Measurements from ENCODE around the gene ANKRD22.
"Not testable (repeated sequence)": the region's sequence is repeated elsewhere in the genome, so short reads cannot be mapped to it uniquely, and the experiment has no call there.

The ANKRD22 gene

DNA sequence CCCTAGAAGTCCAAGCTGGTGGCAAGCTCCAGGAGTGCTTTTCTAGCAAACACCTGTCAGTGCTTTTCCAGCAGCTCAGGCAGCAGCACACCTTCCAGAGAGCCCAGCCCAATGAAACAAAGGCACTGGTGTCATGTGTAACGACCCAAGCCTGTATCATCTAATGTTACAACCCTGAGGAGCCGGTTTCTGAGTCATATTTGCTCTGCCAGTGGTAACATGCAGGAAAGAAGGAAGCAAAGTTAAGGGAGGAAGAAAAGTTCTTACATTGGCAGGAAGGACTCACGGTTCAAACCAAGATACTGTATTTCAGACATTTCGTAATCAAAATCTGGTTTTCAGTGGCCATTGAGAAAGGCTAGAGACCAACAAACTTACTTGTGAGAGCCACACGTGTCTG is at the start of gene ANKRD22:
Gene ANKRD22, minus strand, starts transcription at position 139 of the 400 bp plus-strand sequence. CDS start 237 bp downstream, outside the sequence.
- peak; percentile 29 for DNase-seq (ENCODE audit: low spot score)

DNA sequence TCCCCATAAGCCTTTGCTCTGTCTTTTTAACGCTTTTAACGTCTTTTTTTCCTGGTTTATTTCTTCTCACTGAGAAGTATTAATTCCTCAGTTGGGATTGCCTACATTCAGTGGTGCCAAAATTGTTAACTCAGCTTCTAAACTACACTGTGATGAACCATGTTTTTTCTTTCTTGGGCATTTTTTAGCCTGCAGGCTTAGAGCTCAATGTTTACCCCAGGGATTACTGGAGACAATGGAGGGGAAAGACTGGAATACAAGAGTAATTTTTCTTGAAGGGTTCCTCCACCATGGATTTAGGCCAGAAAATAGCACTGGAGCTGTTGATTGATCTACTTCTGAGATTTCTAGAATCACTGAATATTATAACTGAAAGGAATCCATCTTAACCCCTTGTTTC is 48.2 kb upstream of the ANKRD22 start:
- DNase-seq (ENCODE audit: low spot score), result no peak

GRCh38 chr10:88898727-88899126 is 47.1 kb upstream of the ANKRD22 start:
- DNase-seq (ENCODE audit: low spot score), result no peak

- no peak for DNase-seq (ENCODE audit: low spot score)
Observed at GRCh38 chr10:88896994-88897853, 45.6 kb upstream of the ANKRD22 start.

GRCh38 chr10:88896372-88896993 is 44.8 kb upstream of the ANKRD22 start:
- DNase-seq (ENCODE audit: low spot score), result no peak

GRCh38 chr10:88895250-88895649 is 43.6 kb upstream of the ANKRD22 start:
- DNase-seq (ENCODE audit: low spot score), result no peak

GRCh38 chr10:88893611-88894010 is 42.0 kb upstream of the ANKRD22 start:
- DNase-seq (ENCODE audit: low spot score), result no peak

DNA sequence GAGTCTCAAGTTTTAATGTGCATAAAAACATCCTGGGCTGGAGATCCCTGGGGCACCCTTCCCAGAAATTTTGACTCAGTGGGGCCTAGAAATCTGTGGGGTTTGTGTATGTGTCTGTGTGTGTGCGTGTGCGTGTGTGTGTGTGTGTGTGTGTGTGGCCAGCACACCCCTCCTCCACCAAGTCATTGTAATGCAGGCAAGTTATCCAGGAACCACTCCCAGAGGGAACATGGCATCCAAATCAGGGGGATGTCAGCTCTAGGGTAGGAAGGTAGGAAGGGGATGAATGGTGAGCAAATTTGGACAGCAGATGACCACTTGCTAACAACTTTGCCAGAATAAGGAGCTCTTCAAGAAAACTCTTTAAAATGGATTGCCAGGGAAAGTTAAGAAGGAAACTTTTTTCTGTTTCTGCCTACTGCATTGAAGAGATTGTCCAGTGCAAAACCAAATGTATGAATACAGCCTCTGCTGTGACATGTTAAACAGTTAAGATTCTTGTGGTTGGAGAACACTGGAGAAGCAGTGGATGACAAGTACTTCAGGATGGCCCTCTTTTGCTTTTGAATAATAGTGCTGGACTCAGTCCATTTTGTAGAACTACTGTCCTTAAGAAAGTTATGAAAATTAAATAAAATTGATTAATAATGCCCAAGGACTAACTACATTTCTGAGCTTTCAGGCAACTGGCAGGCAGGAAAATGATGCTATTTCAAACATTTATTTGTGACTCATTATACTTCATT is 40.8 kb upstream of the ANKRD22 start:
- no peak for DNase-seq (ENCODE audit: low spot score)

DNA sequence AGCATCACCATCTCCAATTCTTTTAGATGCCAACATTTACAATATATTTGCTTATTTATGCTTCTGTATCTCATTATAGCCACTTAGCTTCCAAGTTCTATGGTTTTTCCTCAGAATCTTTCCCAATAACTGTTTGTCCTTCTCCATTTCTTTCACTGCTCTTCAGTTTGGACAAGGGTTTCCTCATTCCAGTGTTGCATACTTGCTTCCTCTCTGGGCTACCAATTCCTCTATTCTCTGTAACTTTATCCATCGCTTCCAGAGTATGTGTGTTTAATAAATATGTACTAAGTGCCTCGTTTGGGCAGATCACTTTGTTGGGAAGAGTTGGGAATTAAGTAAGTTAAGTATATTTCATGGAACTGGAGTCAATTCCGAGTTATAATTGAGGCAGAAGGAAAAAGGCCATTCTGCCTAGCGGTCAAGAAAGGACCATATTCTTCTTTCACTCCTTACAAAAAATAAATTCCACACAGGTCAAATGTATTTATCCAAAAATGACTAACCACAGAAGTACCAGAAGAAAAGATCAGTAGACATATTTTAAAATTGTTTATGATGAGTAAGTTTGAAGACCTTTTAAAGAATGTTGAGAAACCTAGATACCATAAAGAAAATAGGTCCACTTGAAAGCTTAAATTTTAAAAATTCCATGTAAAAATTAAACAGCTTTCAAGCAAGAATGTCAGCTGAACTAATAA is 39.2 kb upstream of the ANKRD22 start:
- no peak for DNase-seq (ENCODE audit: low spot score)

GRCh38 chr10:88889559-88890337 is 38.1 kb upstream of the ANKRD22 start:
- DNase-seq (ENCODE audit: low spot score), result no peak

DNA sequence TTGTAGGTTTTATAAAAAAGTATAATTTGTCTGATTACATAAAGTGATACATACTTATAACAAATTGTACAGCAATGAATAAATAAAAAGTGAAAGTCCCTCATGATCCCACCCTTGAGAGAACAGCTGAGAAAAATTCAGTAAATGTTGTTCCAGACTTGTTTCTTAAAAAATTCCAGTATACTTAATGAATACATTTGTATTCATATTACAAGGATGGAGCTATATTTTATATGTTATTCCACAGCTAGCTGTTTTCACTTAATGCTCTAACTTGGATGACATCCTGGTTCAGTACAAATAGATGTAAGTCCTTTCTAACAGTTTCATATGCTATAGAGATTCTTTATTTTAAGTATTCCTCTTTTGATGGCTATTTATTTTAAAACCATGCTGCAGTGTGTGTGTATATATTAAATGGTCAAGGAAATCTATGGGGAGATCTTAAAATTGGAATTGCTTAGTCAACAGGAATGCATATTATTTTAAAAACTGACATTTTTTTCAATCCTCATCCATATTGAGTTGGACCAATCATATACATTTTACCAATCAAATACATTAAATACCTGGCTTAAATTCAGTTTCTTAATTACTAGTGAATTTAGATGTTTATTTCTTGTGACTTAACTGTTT is 37.3 kb upstream of the ANKRD22 start:
- no peak for DNase-seq (ENCODE audit: low spot score)

DNA sequence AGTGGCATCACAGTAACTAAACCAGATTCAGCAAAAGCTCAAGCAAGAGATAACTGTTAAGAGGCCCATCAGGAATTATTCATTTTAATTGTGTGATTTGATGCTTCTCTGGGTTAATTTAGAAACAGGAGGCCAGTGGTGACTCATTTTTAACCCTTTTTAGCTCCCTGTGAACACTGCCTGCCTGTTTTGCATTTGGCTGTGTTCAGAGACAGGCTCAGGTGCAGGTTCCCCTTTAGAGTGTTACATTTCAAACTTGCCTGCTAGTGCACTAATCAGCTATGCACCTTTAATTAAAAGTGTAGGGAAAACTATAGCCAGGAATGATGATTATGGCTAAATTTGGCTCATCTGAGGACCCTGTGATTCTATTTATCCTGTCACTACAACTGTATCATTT is 34.9 kb upstream of the ANKRD22 start:
- DNase-seq (ENCODE audit: low spot score), result no peak

- DNase-seq (ENCODE audit: low spot score), result no peak
Observed at GRCh38 chr10:88883448-88883809, 31.8 kb upstream of the ANKRD22 start.

GRCh38 chr10:88882646-88883447 is 31.2 kb upstream of the ANKRD22 start:
- DNase-seq (ENCODE audit: low spot score), result not testable (repeated sequence)

DNA sequence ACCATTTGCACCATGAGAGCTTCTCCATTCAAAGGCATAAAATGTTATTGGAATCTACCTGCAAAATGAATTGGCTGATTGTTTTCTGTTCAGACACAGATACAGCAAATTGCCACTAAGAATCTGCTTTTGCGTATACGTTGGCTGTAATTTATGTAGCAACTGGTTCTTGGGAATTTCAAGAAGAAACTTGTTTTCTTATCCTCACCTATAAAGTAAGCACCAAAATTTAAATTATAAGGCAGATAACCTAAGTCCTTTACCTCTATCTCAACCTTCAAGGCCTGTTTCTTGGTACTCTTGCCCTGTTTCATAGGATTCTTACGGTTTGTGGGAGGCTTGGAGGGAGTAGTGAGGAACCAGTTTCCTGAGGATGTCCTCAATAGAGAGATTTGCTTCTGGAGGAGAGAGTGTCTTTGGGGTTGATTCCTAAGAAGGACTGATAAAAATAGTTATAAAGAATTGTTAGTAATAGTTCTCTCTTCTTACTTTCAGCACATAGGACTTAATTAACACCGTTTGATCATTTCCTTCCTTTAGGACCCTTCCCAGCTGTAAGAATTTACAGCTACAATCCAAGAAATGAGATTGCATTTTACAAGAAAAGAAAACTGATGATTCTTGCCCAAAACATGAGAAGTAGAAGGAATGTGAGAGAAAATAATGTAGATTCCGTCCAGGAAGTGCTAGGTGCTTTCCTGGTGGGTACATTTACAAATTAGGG is 30.4 kb upstream of the ANKRD22 start:
- no peak for DNase-seq (ENCODE audit: low spot score)

GRCh38 chr10:88881320-88881719 is 29.7 kb upstream of the ANKRD22 start:
- no peak for DNase-seq (ENCODE audit: low spot score)

DNA sequence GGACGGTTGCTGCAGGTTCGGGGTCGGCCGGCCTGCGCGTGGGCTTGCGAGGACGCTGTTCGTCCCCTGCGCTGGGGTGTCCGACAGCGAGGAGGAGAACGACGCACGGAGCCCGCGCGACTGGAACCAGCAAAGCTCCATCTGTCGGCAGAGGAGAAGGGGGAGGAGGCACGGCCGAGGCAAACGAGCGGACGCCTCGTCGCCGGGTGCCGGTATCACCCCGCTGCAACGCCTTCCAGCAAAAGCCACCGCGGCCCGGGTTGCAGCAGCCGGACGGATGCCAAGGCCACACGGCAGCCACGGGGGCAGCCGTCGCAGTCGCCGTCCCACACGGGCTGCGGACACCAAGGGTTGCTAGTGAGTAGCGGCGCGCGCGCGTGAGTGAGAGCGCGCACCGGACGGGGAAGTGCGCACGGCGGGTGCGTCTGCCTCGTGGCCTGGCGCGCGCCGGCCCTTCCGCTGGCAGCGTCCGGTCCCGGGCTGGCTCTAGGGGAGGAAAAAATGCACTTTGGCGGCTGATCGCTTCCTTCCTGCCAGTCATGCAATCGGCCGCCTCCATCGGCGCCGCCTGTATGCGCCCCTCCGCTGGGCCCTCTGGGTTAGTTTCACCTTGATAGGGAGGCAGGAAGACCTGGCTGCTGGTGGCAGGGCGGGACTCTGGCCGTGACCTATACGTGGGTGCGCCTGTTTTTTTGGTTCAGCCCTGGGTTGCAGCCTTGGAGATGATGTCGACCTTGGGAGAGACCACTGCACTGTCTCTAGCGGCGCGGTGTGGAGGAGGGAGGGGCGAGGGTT is 28.8 kb upstream of the ANKRD22 start:
- peak; percentile 69 for DNase-seq (ENCODE audit: low spot score)

DNA sequence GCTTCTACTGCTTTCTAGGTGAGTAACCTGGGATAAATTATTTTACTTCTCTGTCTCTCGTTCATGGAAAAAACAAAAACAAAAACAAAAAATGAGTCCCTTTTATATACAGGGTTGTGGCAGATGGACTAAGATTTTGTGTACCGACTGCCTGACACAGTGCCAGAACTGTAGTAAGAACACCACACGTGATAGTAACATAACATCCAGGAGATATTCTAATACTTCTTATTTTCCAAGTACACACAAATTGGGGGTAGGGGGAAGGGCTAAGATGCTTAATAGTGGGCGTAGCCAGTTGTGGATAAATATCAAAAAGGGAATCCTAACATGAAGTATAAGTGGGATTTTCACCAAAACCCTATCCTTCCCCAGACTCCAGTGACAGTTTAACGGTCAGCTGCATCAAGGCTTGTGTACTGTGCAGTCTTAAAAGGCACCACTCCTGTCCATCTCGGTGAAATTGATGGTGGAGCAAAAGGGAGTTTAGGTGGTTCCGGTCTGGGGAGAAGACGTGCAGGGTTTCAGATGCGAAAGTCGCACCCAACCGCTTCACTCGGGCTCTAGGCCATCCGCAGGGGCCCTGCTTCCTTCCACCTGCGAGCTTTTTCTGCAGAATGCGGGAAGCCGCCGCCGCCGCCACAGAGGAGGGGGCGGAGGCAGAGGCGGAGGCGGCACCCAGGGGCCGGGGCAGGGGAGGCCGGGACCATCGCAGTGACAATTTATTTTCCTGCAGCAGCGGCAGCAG is 28.1 kb upstream of the ANKRD22 start, which contains the start of gene STAMBPL1:
Gene STAMBPL1, plus strand, starts transcription at position 712 of the 748 bp plus-strand sequence. CDS start 21,464 bp downstream, outside the sequence.
- no peak for DNase-seq (ENCODE audit: low spot score)
